ENCODE results near the gene STXBP6. TPM values are rescaled to one million over a fixed set of nuclear protein-coding genes. Genes with fewer than 3 reads are reported as not detected.
A peak's percentile ranks its signal among the peaks of the same experiment; 100 is the strongest.

The STXBP6 gene
- total and polyA plus RNA-seq, 2 experiments from 2014 or later: 19.7 to 29.0 TPM

DNA sequence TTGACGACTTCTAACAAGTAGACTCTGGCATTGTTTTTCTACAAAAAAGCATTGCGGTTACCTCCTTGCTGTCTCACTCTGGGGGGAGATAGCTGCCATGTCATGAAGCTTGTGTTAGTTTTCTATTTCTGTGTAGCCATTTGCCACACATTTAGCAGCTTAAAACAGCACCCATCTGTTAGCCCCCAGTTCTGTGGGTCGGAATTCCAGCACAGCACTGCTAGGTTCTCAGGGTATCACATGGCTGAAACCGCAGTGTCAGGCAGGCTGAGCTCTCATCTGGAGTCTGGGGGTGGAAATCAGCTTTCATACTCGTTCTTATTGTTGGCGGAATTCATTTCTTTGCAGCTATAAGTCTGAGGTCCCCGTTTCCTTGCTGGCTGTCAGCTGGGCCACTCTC lies 19.9 kb upstream of the STXBP6 start:
- Histone ChIP-seq H3F3A (replicated peaks; ENCODE audit: low read depth) (no peaks in the 10 kb centered on the region), H2AFZ (peak overlapping the region; percentile 87), H3K27ac (ENCODE audit: low read depth) (no peak overlapping the region), H4K20me1 (replicated peaks; ENCODE audit: insufficient read depth) (no peaks in the 10 kb centered on the region), H3K9me2 (ENCODE audit: insufficient read depth) (no peaks in the 10 kb centered on the region), H3K27me3 (ENCODE audit: insufficient read depth) (no peaks in the 10 kb centered on the region), H3K79me2 (replicated peaks; ENCODE audit: insufficient read depth) (no peaks in the 10 kb centered on the region), H3K4me1 (ENCODE audit: insufficient read depth) (no peaks in the 10 kb centered on the region), H3K4me2 (no peak overlapping the region), H3K4me3 (no peak overlapping the region), H3K36me3 (ENCODE audit: insufficient read depth) (no peaks in the 10 kb centered on the region)
- Mint-ChIP-seq H3K27me3 (ENCODE audit: insufficient read depth, low read depth, poor library complexity) (no peaks in the 10 kb centered on the region), H3K4me1 (peaks cover 8% of the 10 kb centered on the region), H3K27ac (no peak overlapping the region), H3K36me3 (ENCODE audit: low read depth) (no peaks in the 10 kb centered on the region), H3K9me3 (no peaks in the 10 kb centered on the region), H3K4me3 (no peak overlapping the region)
- DNase-seq (ENCODE audit: low spot score): no peak
- TF ChIP-seq ZNF114 (CRISPR knock-in tag; IDR thresholded peaks at IDR 0.05): no peak
- peak; percentile 56 for ATAC-seq

DNA sequence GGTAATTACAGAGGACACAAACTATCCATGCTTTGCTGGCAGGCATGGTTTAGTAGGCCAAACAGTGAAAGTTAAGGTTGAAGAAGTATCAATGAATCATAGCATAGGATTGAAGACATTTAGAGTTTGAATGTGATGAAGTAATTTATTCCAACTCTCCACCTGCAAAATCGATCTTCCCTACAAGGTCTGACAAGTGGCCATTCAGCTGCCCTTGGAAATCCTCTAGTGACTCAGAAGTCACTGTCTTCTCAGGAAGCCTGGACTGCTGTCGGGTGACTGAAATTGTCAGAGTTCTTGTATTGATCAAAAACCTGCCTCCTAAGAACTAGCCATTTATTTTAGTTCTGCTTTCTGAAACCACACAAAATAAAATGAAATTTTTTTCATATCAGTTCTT lies 17.7 kb upstream of the STXBP6 start:
- H3K4me3 ChIP-seq: no peak overlapping the region
- H3K9me2 ChIP-seq (ENCODE audit: insufficient read depth): peaks cover 8% of the 10 kb centered on the region; the same call in 1 of the 2 replicates
- 0 out of 2 replicates have a peak overlapping the region, but pooled peaks have one; percentile 39 for H2AFZ ChIP-seq
- no peaks in the 10 kb centered on the region for H3K4me1 ChIP-seq (ENCODE audit: insufficient read depth)
- H4K20me1 ChIP-seq (replicated peaks; ENCODE audit: insufficient read depth): no peaks in the 10 kb centered on the region
- Mint-ChIP-seq H3K4me3 (no peak overlapping the region), H3K27ac (no peak overlapping the region), H3K9me3 (no peaks in the 10 kb centered on the region), H3K36me3 (ENCODE audit: low read depth) (no peaks in the 10 kb centered on the region), H3K27me3 (ENCODE audit: insufficient read depth, low read depth, poor library complexity) (no peaks in the 10 kb centered on the region), H3K4me1 (peaks cover 8% of the 10 kb centered on the region)
- no peaks in the 10 kb centered on the region for H3K79me2 ChIP-seq (replicated peaks; ENCODE audit: insufficient read depth)
- no peak for ATAC-seq
- no peak overlapping the region for H3K4me2 ChIP-seq
- DNase-seq (ENCODE audit: low spot score): no peak
- no peaks in the 10 kb centered on the region for H3F3A ChIP-seq (replicated peaks; ENCODE audit: low read depth)
- no peak overlapping the region for H3K27ac ChIP-seq (ENCODE audit: low read depth)
- H3K27me3 ChIP-seq (ENCODE audit: insufficient read depth): no peaks in the 10 kb centered on the region
- no peaks in the 10 kb centered on the region for H3K36me3 ChIP-seq (ENCODE audit: insufficient read depth)
- no peak for TF ChIP-seq ZNF331 (CRISPR knock-in tag; IDR thresholded peaks at IDR 0.05; ENCODE audit: low read depth)

DNA sequence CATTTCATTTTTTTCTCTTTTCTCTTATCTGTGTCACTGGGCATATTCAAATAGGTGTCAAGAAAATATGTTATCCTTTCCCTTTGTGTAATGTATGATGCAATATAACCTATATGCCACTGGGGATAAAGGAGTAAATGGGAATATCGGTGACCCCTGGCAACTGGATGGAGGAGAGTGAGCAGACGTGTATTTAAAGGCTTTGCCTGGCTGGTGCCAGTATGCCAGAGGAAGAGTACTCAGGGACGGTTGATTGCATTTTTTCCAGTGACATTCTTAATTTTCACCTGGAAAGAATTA lies 12.0 kb upstream of the STXBP6 start:
- no peaks in the 10 kb centered on the region for H3K9me3 Mint-ChIP-seq

DNA sequence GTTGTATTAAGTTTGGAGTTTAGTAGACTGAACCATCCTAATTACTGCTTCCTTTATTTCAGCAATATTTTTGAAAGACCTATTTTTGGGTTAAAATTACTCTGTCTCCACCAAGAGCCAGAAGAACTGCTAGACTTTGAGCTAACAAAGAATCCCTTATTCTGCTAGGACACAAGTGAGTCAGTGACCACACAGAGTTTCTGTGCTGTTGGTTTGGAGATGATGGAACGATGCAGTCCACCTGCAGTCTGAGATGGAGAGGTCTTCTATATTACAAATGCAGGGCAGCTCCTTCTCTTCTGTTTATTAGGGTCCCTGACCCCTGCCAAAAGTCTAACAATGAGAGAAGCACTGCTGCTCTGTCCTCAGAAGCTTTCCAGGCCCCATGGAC lies 6.7 kb upstream of the STXBP6 start:
- peaks cover 28% of the 10 kb centered on the region for H3K4me1 Mint-ChIP-seq
- no peak for ATAC-seq
- TF ChIP-seq EZH2phosphoT487 (IDR thresholded peaks at IDR 0.05; ENCODE audit: unreplicated experiment) (no peak), CREB1 (CRISPR knock-in tag; IDR thresholded peaks at IDR 0.05; ENCODE audit: low read depth) (no peak), ZNF114 (CRISPR knock-in tag; IDR thresholded peaks at IDR 0.05) (no peak), NANOG (IDR thresholded peaks at IDR 0.05; ENCODE audit: borderline replicate concordance) (no peak), EZH2 (IDR thresholded peaks at IDR 0.05; ENCODE audit: low read depth, unreplicated experiment) (no peak), POLR2AphosphoS5 (IDR thresholded peaks at IDR 0.05; ENCODE audit: low read depth) (no peak)
- TF ChIP-seq, protein P1, sequence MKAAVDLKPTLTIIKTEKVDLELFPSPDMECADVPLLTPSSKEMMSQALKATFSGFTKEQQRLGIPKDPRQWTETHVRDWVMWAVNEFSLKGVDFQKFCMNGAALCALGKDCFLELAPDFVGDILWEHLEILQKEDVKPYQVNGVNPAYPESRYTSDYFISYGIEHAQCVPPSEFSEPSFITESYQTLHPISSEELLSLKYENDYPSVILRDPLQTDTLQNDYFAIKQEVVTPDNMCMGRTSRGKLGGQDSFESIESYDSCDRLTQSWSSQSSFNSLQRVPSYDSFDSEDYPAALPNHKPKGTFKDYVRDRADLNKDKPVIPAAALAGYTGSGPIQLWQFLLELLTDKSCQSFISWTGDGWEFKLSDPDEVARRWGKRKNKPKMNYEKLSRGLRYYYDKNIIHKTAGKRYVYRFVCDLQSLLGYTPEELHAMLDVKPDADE (IDR thresholded peaks at IDR 0.05): no peak
- TF ChIP-seq, protein P2, sequence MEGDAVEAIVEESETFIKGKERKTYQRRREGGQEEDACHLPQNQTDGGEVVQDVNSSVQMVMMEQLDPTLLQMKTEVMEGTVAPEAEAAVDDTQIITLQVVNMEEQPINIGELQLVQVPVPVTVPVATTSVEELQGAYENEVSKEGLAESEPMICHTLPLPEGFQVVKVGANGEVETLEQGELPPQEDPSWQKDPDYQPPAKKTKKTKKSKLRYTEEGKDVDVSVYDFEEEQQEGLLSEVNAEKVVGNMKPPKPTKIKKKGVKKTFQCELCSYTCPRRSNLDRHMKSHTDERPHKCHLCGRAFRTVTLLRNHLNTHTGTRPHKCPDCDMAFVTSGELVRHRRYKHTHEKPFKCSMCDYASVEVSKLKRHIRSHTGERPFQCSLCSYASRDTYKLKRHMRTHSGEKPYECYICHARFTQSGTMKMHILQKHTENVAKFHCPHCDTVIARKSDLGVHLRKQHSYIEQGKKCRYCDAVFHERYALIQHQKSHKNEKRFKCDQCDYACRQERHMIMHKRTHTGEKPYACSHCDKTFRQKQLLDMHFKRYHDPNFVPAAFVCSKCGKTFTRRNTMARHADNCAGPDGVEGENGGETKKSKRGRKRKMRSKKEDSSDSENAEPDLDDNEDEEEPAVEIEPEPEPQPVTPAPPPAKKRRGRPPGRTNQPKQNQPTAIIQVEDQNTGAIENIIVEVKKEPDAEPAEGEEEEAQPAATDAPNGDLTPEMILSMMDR (conservative IDR thresholded peaks at IDR 0.05; ENCODE audit: low read depth in 2 of 2): no peak

More for the DNA sequence above, 12.0 kb upstream of the STXBP6 start:
- H3K36me3 Mint-ChIP-seq (ENCODE audit: low read depth): no peaks in the 10 kb centered on the region
- no peaks in the 10 kb centered on the region for H3K27me3 Mint-ChIP-seq (ENCODE audit: insufficient read depth, low read depth, poor library complexity)
- peaks cover 6% of the 10 kb centered on the region for H3K4me1 ChIP-seq (ENCODE audit: insufficient read depth)
- H3K36me3 ChIP-seq (ENCODE audit: insufficient read depth): no peaks in the 10 kb centered on the region
- no peak overlapping the region for H3K27ac Mint-ChIP-seq
- DNase-seq (ENCODE audit: low spot score) (no peak), ATAC-seq (no peak)
- H3K27me3 ChIP-seq (ENCODE audit: insufficient read depth): no peaks in the 10 kb centered on the region
- H2AFZ ChIP-seq: no peak overlapping the region
- no peak overlapping the region for H3K4me3 ChIP-seq
- H3K27ac ChIP-seq (ENCODE audit: low read depth): no peak overlapping the region
- H3F3A ChIP-seq (replicated peaks; ENCODE audit: low read depth): no peaks in the 10 kb centered on the region
- no peak overlapping the region for H3K4me2 ChIP-seq
- H3K9me2 ChIP-seq (ENCODE audit: insufficient read depth): peaks cover 8% of the 10 kb centered on the region; the same call in 1 of the 2 replicates
- no peaks in the 10 kb centered on the region for H3K79me2 ChIP-seq (replicated peaks; ENCODE audit: insufficient read depth)
- H3K4me1 Mint-ChIP-seq: peaks cover 11% of the 10 kb centered on the region
- H3K4me3 Mint-ChIP-seq: no peak overlapping the region
- H4K20me1 ChIP-seq (replicated peaks; ENCODE audit: insufficient read depth): no peaks in the 10 kb centered on the region
- no peak for TF ChIP-seq EZH2phosphoT487 (IDR thresholded peaks at IDR 0.05; ENCODE audit: unreplicated experiment)
- TF ChIP-seq JUNB (IDR thresholded peaks at IDR 0.05; ENCODE audit: unreplicated experiment): no peak
- no peak for TF ChIP-seq NANOG (IDR thresholded peaks at IDR 0.05; ENCODE audit: borderline replicate concordance)
- TF ChIP-seq CREB1 (CRISPR knock-in tag; IDR thresholded peaks at IDR 0.05; ENCODE audit: low read depth): no peak
- TF ChIP-seq POLR2AphosphoS5 (IDR thresholded peaks at IDR 0.05; ENCODE audit: low read depth): no peak

More for the DNA sequence above, 6.7 kb upstream of the STXBP6 start:
- Histone ChIP-seq H3K36me3 (ENCODE audit: insufficient read depth) (no peaks in the 10 kb centered on the region), H3K79me2 (replicated peaks; ENCODE audit: insufficient read depth) (no peaks in the 10 kb centered on the region), H3K4me2 (peak overlapping the region; percentile 27; the same call in 1 of the 2 replicates), H3K4me3 (no peak overlapping the region), H2AFZ (no peak overlapping the region), H3K9me2 (ENCODE audit: insufficient read depth) (no peaks in the 10 kb centered on the region), H3K4me1 (ENCODE audit: insufficient read depth) (peaks cover 36% of the 10 kb centered on the region), H4K20me1 (replicated peaks; ENCODE audit: insufficient read depth) (no peaks in the 10 kb centered on the region), H3F3A (replicated peaks; ENCODE audit: low read depth) (no peaks in the 10 kb centered on the region), H3K27me3 (ENCODE audit: insufficient read depth) (peaks cover 1% of the 10 kb centered on the region), H3K27ac (ENCODE audit: low read depth) (no peak overlapping the region)
- Mint-ChIP-seq H3K27me3 (ENCODE audit: insufficient read depth, low read depth, poor library complexity) (peaks cover 2% of the 10 kb centered on the region), H3K36me3 (ENCODE audit: low read depth) (no peaks in the 10 kb centered on the region), H3K27ac (no peak overlapping the region), H3K9me3 (no peaks in the 10 kb centered on the region), H3K4me3 (no peak overlapping the region)
- no peak for DNase-seq (ENCODE audit: low spot score)

All from GM23338 (cell line).